WERI-Rb-1 (cell line): Measurements from ENCODE around the gene DDO.

ENCODE experiments used
- DNase-seq: peaks from one replicate; pipeline ENCODE4 v3.0.0-alpha.2; 2020
- H3K27ac ChIP-seq: fragments of 250-450 bp; sonication (Bioruptor Pico); 2 replicates; pipeline ENCODE4 v1.5.1; 2020; ENCODE audit warnings: mild to moderate bottlenecking, moderate library complexity
- H3K27me3 ChIP-seq: fragments of 250-450 bp; sonication (Bioruptor Pico); 2 replicates; pipeline ENCODE4 v1.5.1; 2021; ENCODE audit warnings: mild to moderate bottlenecking, low read depth, moderate library complexity; ENCODE audit not compliant: insufficient read depth, severe bottlenecking
- H3K36me3 ChIP-seq: fragments of 250-450 bp; sonication (Bioruptor Pico); 2 replicates; pipeline ENCODE4 v1.5.1; 2020; ENCODE audit warnings: mild to moderate bottlenecking, moderate library complexity
- H3K4me3 ChIP-seq: 2 replicates; pipeline ENCODE4 v1.5.1; 2011; ENCODE audit warnings: low read depth, mild to moderate bottlenecking, control low read depth, low read length
- H3K9me3 ChIP-seq: fragments of 250-450 bp; sonication (Bioruptor Pico); 2 replicates; pipeline ENCODE4 v1.5.1; 2021; ENCODE audit warnings: mild to moderate bottlenecking, moderate library complexity; ENCODE audit not compliant: severe bottlenecking
- CTCF ChIP-seq: IDR thresholded peaks from 2 replicates; pipeline ENCODE4 v1.5.1; 2011; ENCODE audit warnings: low read depth, mild to moderate bottlenecking, control low read depth, inconsistent platforms, low read length

Gene DDO

GRCh38 chr6:110357664-110358552 lies 57.5 kb downstream of the DDO start, which contains the start of gene METTL24:
Gene METTL24, minus strand, starts transcription at chr6:110358349. Its CDS starts 77 bp downstream, at chr6:110358272.
- peak within 1 kb of the TSS; percentile 71 for H3K27ac ChIP-seq
- DNase-seq = peak; percentile 56
- peak within 1 kb of the TSS; percentile 71 for H3K4me3 ChIP-seq
- H3K27me3 ChIP-seq = no peaks in the 10 kb centered on the region
- H3K9me3 ChIP-seq = no peaks in the 10 kb centered on the region
- no peaks in the 10 kb centered on the region for H3K36me3 ChIP-seq
- peak; percentile 43 for TF ChIP-seq CTCF

GRCh38 chr6:110357298-110357663 lies 58.1 kb downstream of the DDO start:
- Histone ChIP-seq H3K27me3 (no peaks in the 10 kb centered on the region), H3K27ac (no peak overlapping the region), H3K36me3 (no peaks in the 10 kb centered on the region), H3K4me3 (peak overlapping the region; percentile 36), H3K9me3 (no peaks in the 10 kb centered on the region)
- DNase-seq = no peak
- no peak for TF ChIP-seq CTCF

GRCh38 chr6:110356778-110357177 lies 58.6 kb downstream of the DDO start:
- no peak overlapping the region for H3K27ac ChIP-seq
- no peaks in the 10 kb centered on the region for H3K36me3 ChIP-seq
- no peaks in the 10 kb centered on the region for H3K27me3 ChIP-seq
- no peak for TF ChIP-seq CTCF
- no peak for DNase-seq
- H3K9me3 ChIP-seq = no peaks in the 10 kb centered on the region
- H3K4me3 ChIP-seq = no peak overlapping the region

GRCh38 chr6:110355727-110356126 lies 59.6 kb downstream of the DDO start:
- no peaks in the 10 kb centered on the region for H3K9me3 ChIP-seq
- no peaks in the 10 kb centered on the region for H3K27me3 ChIP-seq
- DNase-seq = no peak
- no peak for TF ChIP-seq CTCF
- no peaks in the 10 kb centered on the region for H3K36me3 ChIP-seq
- H3K27ac ChIP-seq = no peak overlapping the region
- H3K4me3 ChIP-seq = no peak overlapping the region

- H3K4me3 ChIP-seq = no peak overlapping the region
- no peaks in the 10 kb centered on the region for H3K9me3 ChIP-seq
- no peak for DNase-seq
- no peak overlapping the region for H3K27ac ChIP-seq
- no peaks in the 10 kb centered on the region for H3K27me3 ChIP-seq
- TF ChIP-seq CTCF = no peak
- no peaks in the 10 kb centered on the region for H3K36me3 ChIP-seq
Observed at GRCh38 chr6:110355022-110355421, 60.4 kb downstream of the DDO start.
